ENCODE measurements around the gene JAG2.

The JAG2 gene

GRCh38 chr14:105168496-105168978 lies at the start of gene JAG2:
Gene JAG2, minus strand, starts transcription at chr14:105168776. Its CDS starts 356 bp downstream, at chr14:105168420.
- DNase-seq, result peak in 1 of 2 experiments; percentile 59

- DNase-seq, result no peak
Observed at GRCh38 chr14:105217774-105218173, 49.2 kb upstream of the JAG2 start.

- DNase-seq, result no peak
Observed at GRCh38 chr14:105216490-105217247, 48.1 kb upstream of the JAG2 start.

- no peak for DNase-seq
Observed at GRCh38 chr14:105215602-105216001, 47.0 kb upstream of the JAG2 start.

- no peak for DNase-seq
Observed at GRCh38 chr14:105214324-105214915, 45.8 kb upstream of the JAG2 start.

- no peak for DNase-seq
Observed at GRCh38 chr14:105213361-105213760, 44.8 kb upstream of the JAG2 start.

GRCh38 chr14:105212541-105213300 lies 44.1 kb upstream of the JAG2 start:
- no peak for DNase-seq

GRCh38 chr14:105211758-105212089 lies 43.1 kb upstream of the JAG2 start:
- DNase-seq, result no peak

GRCh38 chr14:105211086-105211757 lies 42.6 kb upstream of the JAG2 start:
- no peak for DNase-seq

- no peak for DNase-seq
Observed at GRCh38 chr14:105210266-105211025, 41.9 kb upstream of the JAG2 start.

GRCh38 chr14:105209646-105210045 lies 41.1 kb upstream of the JAG2 start:
- no peak for DNase-seq

GRCh38 chr14:105209091-105209490 lies 40.5 kb upstream of the JAG2 start:
- DNase-seq, result no peak

- DNase-seq, result no peak
Observed at GRCh38 chr14:105208738-105209075, 40.1 kb upstream of the JAG2 start.

- no peak for DNase-seq
Observed at GRCh38 chr14:105207996-105208737, 39.6 kb upstream of the JAG2 start.

GRCh38 chr14:105207460-105207901 lies 38.9 kb upstream of the JAG2 start:
- DNase-seq, result no peak

- no peak for DNase-seq
Observed at GRCh38 chr14:105206873-105207272, 38.3 kb upstream of the JAG2 start.

- DNase-seq, result no peak
Observed at GRCh38 chr14:105205673-105206208, 37.2 kb upstream of the JAG2 start.

- DNase-seq, result no peak
Observed at GRCh38 chr14:105204931-105205672, 36.5 kb upstream of the JAG2 start.

GRCh38 chr14:105204206-105204930 lies 35.8 kb upstream of the JAG2 start:
- no peak for DNase-seq

GRCh38 chr14:105203701-105204100 lies 35.1 kb upstream of the JAG2 start:
- no peak for DNase-seq
